Measurements from ENCODE around the gene ZNF2. TPM values are rescaled to one million over a fixed set of nuclear protein-coding genes. Genes with fewer than 3 reads are reported as not detected.

The ZNF2 gene
- total RNA-seq, result 1 to 10 TPM; 3.3 to 3.5 TPM

GRCh38 chr2:95165371-95166064, at the start of gene ZNF2:
Gene ZNF2, plus strand, starts transcription at chr2:95165809. Its CDS starts 10,418 bp downstream, at chr2:95176227.
- Histone ChIP-seq H3K4me3 (peak within 1 kb of the TSS; percentile 94), H3K4me1 (peaks cover 7% of the 10 kb centered on the region), H3K27me3 (no peaks in the 10 kb centered on the region), H3K27ac (peak within 1 kb of the TSS; percentile 89), H3K9me3 (no peaks in the 10 kb centered on the region), H3K36me3 (no peaks in the 10 kb centered on the region), H3K9ac (ENCODE audit: low read depth in 2 of 2, low read length in 2 of 2) (peak within 1 kb of the TSS; percentile 76 to 78)
- no peak for TF ChIP-seq CTCF (IDR thresholded peaks at IDR 0.05)
- peak; percentile 99 for DNase-seq
- intact Hi-C loops (cut with DNase I), result loop anchor here (5.0 kb wide), 1 partner anchor 42 kb away; the partner anchor contains the start of gene ZNF892

DNA sequence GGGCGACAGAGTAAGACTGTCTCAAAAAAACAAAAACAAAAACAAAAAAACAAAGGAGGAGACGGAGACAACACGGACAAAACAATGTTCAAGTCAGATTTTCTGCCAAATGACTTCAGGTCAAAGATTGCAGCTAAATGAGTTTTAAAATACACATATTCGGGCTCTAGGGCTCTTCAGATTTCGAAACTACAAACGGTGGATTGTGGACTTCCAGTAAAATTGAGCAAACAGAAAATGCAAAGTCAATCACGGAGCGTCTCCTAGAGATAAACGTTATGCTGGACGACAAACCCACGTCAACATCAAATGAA, 44.6 kb upstream of the ZNF2 start:
- no peak for TF ChIP-seq CTCF (IDR thresholded peaks at IDR 0.05)
- H3K27me3 ChIP-seq, result no peaks in the 10 kb centered on the region
- no peak for DNase-seq
- peak overlapping the region; percentile 95 for H3K27ac ChIP-seq
- H3K4me1 ChIP-seq, result peaks cover 11% of the 10 kb centered on the region
- peak overlapping the region; percentile 100 for H3K4me3 ChIP-seq
- H3K36me3 ChIP-seq, result peaks cover 5% of the 10 kb centered on the region
- peak overlapping the region; percentile 96 to 97 for H3K9ac ChIP-seq (ENCODE audit: low read depth in 2 of 2, low read length in 2 of 2)
- H3K9me3 ChIP-seq, result no peaks in the 10 kb centered on the region
- intact Hi-C loops (cut with DNase I), result loop anchor here (5.0 kb wide), 1 partner anchor 36 kb away; the partner anchor contains the start of gene ZNF514

DNA sequence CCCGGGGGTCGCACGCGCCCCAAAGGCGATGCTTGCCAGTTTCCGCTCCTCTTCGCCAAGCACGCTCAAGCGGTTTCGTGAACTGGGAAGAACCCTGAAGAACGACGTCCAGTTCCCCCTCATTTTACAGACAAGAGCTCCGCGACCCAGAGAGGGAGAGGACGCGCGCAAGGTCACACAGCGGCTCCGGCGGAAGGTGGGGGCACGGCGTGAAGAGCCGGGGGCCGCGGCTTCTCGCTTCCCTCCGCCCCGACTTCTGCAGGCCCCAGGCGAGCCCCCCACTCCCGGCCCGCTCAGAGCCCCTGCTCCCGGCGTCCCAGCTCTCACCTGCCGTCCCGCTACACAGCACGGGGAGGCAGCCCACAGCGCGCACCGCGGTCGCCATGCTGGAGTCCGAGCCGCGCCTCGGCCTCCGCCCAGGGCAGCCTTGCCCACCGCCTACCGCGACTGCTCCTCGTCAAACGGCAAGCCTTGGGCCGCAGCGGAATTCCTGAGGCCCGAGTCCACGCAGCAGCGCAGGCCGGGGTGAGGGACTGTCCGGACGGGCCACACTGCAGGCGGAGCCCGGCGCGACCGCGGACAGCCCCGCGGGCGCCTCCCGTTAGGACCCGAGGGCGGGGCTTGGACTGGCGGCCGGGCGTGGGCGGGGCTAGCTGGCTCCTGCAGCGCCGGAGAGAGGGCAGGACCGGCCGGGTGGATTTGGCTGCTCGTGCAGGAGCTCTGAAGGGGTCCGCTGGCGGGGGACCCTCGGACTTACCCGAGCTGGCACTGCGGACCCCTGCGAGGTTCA, 44.0 kb upstream of the ZNF2 start, which contains the start of gene MRPS5:
Gene MRPS5 (minus strand): TSS at position 402 of the 790 bp plus-strand sequence. CDS start 17 bp downstream, at position 385.
- peaks cover 1% of the 10 kb centered on the region for H3K36me3 ChIP-seq
- no peaks in the 10 kb centered on the region for H3K9me3 ChIP-seq
- TF ChIP-seq CTCF (IDR thresholded peaks at IDR 0.05), result no peak
- H3K4me1 ChIP-seq, result peaks cover 11% of the 10 kb centered on the region
- H3K9ac ChIP-seq (ENCODE audit: low read depth in 2 of 2, low read length in 2 of 2), result peak within 1 kb of the TSS; percentile 96 to 97
- DNase-seq, result peak; percentile 91
- no peaks in the 10 kb centered on the region for H3K27me3 ChIP-seq
- peak within 1 kb of the TSS; percentile 95 for H3K27ac ChIP-seq
- H3K4me3 ChIP-seq, result peak within 1 kb of the TSS; percentile 100
- intact Hi-C loops (cut with DNase I), result loop anchor here (5.0 kb wide), 1 partner anchor 36 kb away; the partner anchor contains the start of gene ZNF514

GRCh38 chr2:95122197-95122551, 43.4 kb upstream of the ZNF2 start:
- H3K9ac ChIP-seq (ENCODE audit: low read depth in 2 of 2, low read length in 2 of 2), result peak overlapping the region; percentile 96 to 97
- no peaks in the 10 kb centered on the region for H3K9me3 ChIP-seq

More at GRCh38 chr2:95122197-95122551, 43.4 kb upstream of the ZNF2 start:
- no peak for DNase-seq
- intact Hi-C loops (cut with DNase I), result loop anchor here (5.0 kb wide), 1 partner anchor 35 kb away; the partner anchor contains the start of gene ZNF514
- no peaks in the 10 kb centered on the region for H3K36me3 ChIP-seq
- H3K4me1 ChIP-seq, result peaks cover 11% of the 10 kb centered on the region
- TF ChIP-seq CTCF (IDR thresholded peaks at IDR 0.05), result no peak
- H3K27me3 ChIP-seq, result no peaks in the 10 kb centered on the region
- peak overlapping the region; percentile 95 for H3K27ac ChIP-seq
- H3K4me3 ChIP-seq, result peak overlapping the region; percentile 100

All from colonic mucosa (tissue), 4 donors.